ENCODE data around the gene YDJC.

Gene YDJC

GRCh38 chr22:21623648-21623970, 6.2 kb downstream of the YDJC start:
- no peaks in the 10 kb centered on the region for H3K9me3 ChIP-seq (ENCODE audit: insufficient read depth, low read depth, low read length)
- H3F3A ChIP-seq (ENCODE audit: low read depth), result peaks cover 5% of the 10 kb centered on the region; the same call in 1 of the 2 replicates
- no peaks in the 10 kb centered on the region for H3K9me2 ChIP-seq (replicated peaks; ENCODE audit: low read depth, low read length)
- H3K36me3 ChIP-seq (ENCODE audit: insufficient read depth, low read length), result peaks cover 67% of the 10 kb centered on the region; the same call in 1 of the 2 replicates
- no peaks in the 10 kb centered on the region for H3K27me3 ChIP-seq (ENCODE audit: insufficient read depth, low read length, poor library complexity, severe bottlenecking)
- H2AFZ ChIP-seq (ENCODE audit: low read length), result no peak overlapping the region
- no peak for TF ChIP-seq EZH2phosphoT487 (IDR thresholded peaks at IDR 0.05; ENCODE audit: borderline replicate concordance)
- TF ChIP-seq CTCF (conservative IDR thresholded peaks at IDR 0.05; ENCODE audit: low read length), result no peak
- H3K4me1 ChIP-seq (ENCODE audit: insufficient read depth, low read length, poor library complexity, severe bottlenecking), result peaks cover 13% of the 10 kb centered on the region
- peaks cover 82% of the 10 kb centered on the region for H4K20me1 ChIP-seq (ENCODE audit: insufficient read depth, low read length, poor library complexity, severe bottlenecking)
- no peak overlapping the region for H3K9ac ChIP-seq (ENCODE audit: low read depth, low read length, poor library complexity, severe bottlenecking)
- H3K4me3 ChIP-seq (ENCODE audit: low read length, poor library complexity, severe bottlenecking), result no peak overlapping the region
- peaks cover 84% of the 10 kb centered on the region for H3K79me2 ChIP-seq (ENCODE audit: insufficient read depth, low read length)
- no peak overlapping the region for H3K4me2 ChIP-seq (ENCODE audit: low read depth, low read length, poor library complexity, severe bottlenecking)

- no peaks in the 10 kb centered on the region for H3K9me2 ChIP-seq (replicated peaks; ENCODE audit: low read depth, low read length)
- H3K4me1 ChIP-seq (ENCODE audit: insufficient read depth, low read length, poor library complexity, severe bottlenecking), result peaks cover 11% of the 10 kb centered on the region
- no peaks in the 10 kb centered on the region for H3K9me3 ChIP-seq (ENCODE audit: insufficient read depth, low read depth, low read length)
- TF ChIP-seq EZH2phosphoT487 (IDR thresholded peaks at IDR 0.05; ENCODE audit: borderline replicate concordance) (no peak), CTCF (conservative IDR thresholded peaks at IDR 0.05; ENCODE audit: low read length) (no peak)
- H3K4me3 ChIP-seq (ENCODE audit: low read length, poor library complexity, severe bottlenecking), result no peak overlapping the region
- no peak overlapping the region for H3K9ac ChIP-seq (ENCODE audit: low read depth, low read length, poor library complexity, severe bottlenecking)
- no peaks in the 10 kb centered on the region for H3K27me3 ChIP-seq (ENCODE audit: insufficient read depth, low read length, poor library complexity, severe bottlenecking)
- peaks cover 5% of the 10 kb centered on the region; the same call in 1 of the 2 replicates for H3F3A ChIP-seq (ENCODE audit: low read depth)
- peaks cover 77% of the 10 kb centered on the region for H4K20me1 ChIP-seq (ENCODE audit: insufficient read depth, low read length, poor library complexity, severe bottlenecking)
- H3K79me2 ChIP-seq (ENCODE audit: insufficient read depth, low read length), result peaks cover 81% of the 10 kb centered on the region
- H3K36me3 ChIP-seq (ENCODE audit: insufficient read depth, low read length), result peaks cover 68% of the 10 kb centered on the region; the same call in 1 of the 2 replicates
- H2AFZ ChIP-seq (ENCODE audit: low read length), result no peak overlapping the region
- no peak overlapping the region for H3K4me2 ChIP-seq (ENCODE audit: low read depth, low read length, poor library complexity, severe bottlenecking)
These were observed 6.7 kb downstream of the YDJC start for GRCh38 chr22:21622919-21623647.

- Histone ChIP-seq H3K9ac (ENCODE audit: low read depth, low read length, poor library complexity, severe bottlenecking) (no peak overlapping the region), H3F3A (ENCODE audit: low read depth) (peaks cover 5% of the 10 kb centered on the region; the same call in 1 of the 2 replicates), H4K20me1 (ENCODE audit: insufficient read depth, low read length, poor library complexity, severe bottlenecking) (peaks cover 75% of the 10 kb centered on the region), H3K9me3 (ENCODE audit: insufficient read depth, low read depth, low read length) (no peaks in the 10 kb centered on the region), H3K4me2 (ENCODE audit: low read depth, low read length, poor library complexity, severe bottlenecking) (no peak overlapping the region), H3K4me1 (ENCODE audit: insufficient read depth, low read length, poor library complexity, severe bottlenecking) (peaks cover 6% of the 10 kb centered on the region), H3K79me2 (ENCODE audit: insufficient read depth, low read length) (peaks cover 81% of the 10 kb centered on the region), H3K36me3 (ENCODE audit: insufficient read depth, low read length) (peaks cover 68% of the 10 kb centered on the region; the same call in 1 of the 2 replicates), H2AFZ (ENCODE audit: low read length) (no peak overlapping the region), H3K9me2 (replicated peaks; ENCODE audit: low read depth, low read length) (no peaks in the 10 kb centered on the region), H3K4me3 (ENCODE audit: low read length, poor library complexity, severe bottlenecking) (no peak overlapping the region), H3K27me3 (ENCODE audit: insufficient read depth, low read length, poor library complexity, severe bottlenecking) (no peaks in the 10 kb centered on the region)
- no peak for TF ChIP-seq EZH2phosphoT487 (IDR thresholded peaks at IDR 0.05; ENCODE audit: borderline replicate concordance)
These were observed 7.6 kb downstream of the YDJC start for GRCh38 chr22:21622011-21622918.

Data from Loucy (cell line).